GM18505 (cell line): ENCODE measurements around the gene CENPP.

Experiments used
- ATAC-seq: cut with Tn5 transposase; IDR thresholded peaks from one replicate; pipeline ENCODE4 v1.9.1; 2021; ENCODE audit not compliant: unreplicated experiment
- POLR2A ChIP-seq: IDR thresholded peaks from 4 replicates; pipeline ENCODE4 v1.6.1; 2011; ENCODE audit warnings: borderline replicate concordance; ENCODE audit not compliant: insufficient read depth, insufficient read length; ENCODE audit errors: extremely low read depth

Gene CENPP

GRCh38 chr9:92640398-92641091 lies 314.8 kb downstream of the CENPP start:
- no peak for ATAC-seq
- no peak for TF ChIP-seq POLR2A

DNA sequence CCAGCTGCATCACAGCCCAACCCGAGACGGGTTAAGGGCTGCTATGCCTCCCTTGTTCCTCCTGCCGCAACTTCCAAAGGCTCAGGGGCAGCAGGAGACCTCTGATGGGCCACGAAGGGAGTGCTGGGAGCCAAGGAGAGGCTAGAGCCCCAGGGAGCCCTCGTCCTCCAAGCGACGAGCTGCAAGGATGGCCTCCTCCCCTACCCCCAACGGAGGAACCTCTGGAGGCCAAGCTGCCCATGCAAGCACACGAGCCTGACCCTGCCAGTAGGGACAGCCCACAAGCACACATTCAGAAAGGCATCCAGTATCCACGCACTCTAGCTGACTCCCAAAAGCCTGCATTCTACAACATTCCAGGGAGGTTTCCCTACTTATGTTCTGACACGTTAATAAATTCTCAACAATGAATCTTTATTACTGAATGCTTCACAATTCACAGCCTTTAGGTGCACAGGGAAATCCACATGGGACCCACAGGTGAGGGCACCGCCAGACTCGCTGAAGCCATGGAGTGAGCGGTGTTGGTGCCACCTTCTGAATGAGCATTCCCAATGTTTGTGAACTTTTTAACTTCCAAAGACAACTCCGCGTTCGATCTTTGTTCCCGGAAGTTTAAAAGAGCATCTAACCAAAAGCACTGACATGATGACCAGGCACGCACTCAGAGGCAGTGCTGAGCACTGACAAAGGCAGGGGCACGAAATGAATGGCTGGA lies 315.5 kb downstream of the CENPP start:
- no peak for ATAC-seq
- no peak for TF ChIP-seq POLR2A

GRCh38 chr9:92642041-92642451 lies 316.3 kb downstream of the CENPP start:
- no peak for ATAC-seq
- no peak for TF ChIP-seq POLR2A

- TF ChIP-seq POLR2A, result no peak
- no peak for ATAC-seq
Observed at GRCh38 chr9:92642564-92642963, 316.8 kb downstream of the CENPP start.

GRCh38 chr9:92644278-92644677 lies 318.5 kb downstream of the CENPP start:
- TF ChIP-seq POLR2A, result no peak
- no peak for ATAC-seq

DNA sequence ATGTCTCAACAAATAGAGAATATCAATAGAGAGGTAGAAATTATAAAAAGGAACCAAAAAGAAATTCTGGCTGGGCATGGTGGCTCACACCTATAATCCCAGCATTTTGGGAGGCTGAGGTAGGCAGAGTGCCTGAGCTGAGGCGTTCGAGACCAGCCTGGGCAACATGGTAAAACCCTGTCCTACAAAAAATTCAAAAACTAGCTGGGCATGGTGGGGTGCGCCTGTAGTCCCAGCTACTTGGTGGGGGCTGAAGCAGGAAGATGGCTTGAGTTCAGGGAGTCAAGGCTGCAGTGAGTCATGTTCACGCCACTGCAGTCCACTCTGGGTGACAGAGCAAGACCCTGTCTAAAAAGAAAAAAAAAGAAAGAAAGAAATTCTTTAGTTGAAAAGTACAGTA lies 319.3 kb downstream of the CENPP start:
- no peak for ATAC-seq
- no peak for TF ChIP-seq POLR2A

DNA sequence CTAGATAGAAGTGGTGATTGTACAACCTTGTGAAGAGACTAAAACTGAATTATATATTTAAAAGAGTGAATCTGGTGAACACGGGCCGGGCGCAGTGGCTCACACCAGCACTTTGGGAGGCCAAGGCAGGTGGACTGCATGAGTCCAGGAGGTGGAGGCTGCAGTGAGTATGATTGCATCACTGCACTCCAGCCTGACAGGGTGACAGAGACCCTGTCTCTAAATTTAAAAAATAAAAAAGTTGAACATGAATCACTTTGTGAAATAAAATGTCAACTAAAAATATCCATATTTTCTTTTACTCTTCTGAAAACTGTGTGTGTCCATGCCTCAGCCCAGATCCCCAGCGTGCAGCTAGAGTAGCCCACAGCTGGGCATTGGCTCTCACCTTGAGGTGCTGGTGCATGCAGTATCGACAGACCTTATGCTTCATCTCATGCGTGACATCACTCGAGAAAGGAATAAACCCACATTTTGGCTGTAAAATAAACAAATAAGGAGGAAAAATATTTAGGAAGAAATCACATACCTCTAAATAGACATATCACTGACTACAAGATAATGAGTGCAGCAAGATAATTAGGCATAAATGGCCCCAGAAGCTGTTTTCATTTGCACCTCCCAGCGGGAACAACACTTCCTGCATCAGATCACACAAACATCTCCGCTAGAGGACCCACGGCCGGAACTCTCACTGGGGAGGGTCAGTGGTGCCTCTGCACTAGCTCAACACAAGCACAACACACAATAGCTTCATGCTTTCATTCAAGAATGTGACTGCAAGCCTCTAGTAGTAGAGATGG lies 322.1 kb downstream of the CENPP start:
- no peak for TF ChIP-seq POLR2A
- ATAC-seq, result no peak

DNA sequence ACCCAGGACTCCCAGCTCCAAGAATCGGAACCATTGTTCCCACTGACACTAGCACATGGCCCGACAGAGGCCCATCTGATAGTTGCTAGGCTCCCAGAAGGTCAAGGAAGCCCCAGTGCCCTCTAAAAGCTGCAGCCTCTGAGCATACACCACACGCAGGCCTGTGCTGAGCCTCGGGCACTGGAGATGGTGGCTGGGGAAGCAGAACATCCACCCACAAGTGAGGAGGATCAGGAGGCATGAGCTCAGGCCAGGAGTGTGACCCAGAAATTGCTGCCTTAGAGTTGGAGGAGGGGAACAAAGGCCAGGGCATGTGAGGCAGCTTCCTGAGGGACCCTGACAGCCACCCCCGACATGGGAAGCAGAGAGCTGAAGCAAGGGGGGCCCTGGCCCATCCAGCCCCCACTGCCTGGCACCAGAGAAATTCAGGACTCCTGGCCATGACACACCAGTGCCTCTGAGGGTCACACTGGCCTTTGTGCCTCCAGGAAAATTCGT lies 322.8 kb downstream of the CENPP start:
- TF ChIP-seq POLR2A, result no peak

GRCh38 chr9:92649007-92649406 lies 323.3 kb downstream of the CENPP start:
- TF ChIP-seq POLR2A, result no peak
- ATAC-seq, result no peak

More for the DNA sequence above, 322.8 kb downstream of the CENPP start:
- no peak for ATAC-seq

DNA sequence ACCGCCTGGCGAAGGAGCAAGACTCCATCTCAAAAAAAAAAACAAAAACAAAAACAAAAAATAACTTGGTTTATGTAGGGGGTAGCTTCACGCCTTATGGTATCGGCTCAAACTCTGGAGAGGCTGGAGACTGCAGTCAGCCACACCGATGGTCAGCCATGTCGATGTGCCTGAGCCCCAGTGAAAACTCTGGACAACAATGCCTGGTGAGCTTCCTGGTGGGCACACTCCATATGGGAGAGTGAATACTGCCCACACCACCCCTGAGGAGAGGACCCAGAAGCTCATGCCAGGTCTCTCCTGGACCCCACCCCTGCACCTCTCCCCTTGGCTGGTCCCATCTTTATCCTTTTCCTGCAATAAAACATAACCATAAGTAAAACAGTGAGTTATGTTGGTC lies 324.5 kb downstream of the CENPP start:
- no peak for ATAC-seq
- TF ChIP-seq POLR2A, result no peak

DNA sequence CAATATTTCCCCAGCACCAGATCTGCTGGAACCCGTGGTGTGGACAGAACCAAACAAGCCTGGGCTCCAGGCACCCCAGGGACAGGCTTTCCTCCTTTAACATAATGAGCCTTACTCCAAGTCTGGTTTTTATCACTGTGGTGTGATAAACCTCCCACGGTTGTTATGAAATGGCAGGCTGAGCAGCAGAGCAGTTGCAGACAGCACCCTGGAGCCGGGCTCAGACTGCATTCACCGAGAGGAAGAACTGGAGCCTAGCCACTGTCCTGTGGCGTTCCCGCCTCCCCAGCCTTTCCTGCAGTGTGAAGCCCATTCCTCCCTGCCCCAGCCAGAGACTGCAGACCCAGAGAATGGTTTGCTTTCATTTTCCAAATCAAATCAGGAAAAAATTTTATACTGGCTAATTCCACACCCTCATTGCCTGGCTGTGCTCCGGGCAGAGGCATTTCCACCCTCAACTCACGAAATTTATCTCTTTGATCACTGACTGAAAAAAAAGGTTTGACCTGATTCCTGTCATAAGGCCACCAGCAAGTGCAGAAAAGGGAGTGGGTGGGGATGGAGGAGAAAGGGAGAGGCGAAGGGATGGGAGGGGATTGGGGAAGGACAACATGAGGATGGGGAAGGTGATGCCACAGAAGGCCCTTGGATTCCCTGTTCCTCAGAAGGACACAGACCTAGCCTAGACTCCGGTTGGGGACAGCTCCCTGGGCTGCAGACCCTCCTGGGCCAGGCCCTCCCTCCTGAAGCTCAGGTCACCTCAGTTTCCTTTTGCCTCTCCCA lies 325.3 kb downstream of the CENPP start:
- ATAC-seq, result no peak
- no peak for TF ChIP-seq POLR2A

- no peak for TF ChIP-seq POLR2A
- no peak for ATAC-seq
Observed at GRCh38 chr9:92652461-92652860, 326.7 kb downstream of the CENPP start.
